ENCODE measurements around the gene GUCA2A. TPM values are rescaled to one million over a fixed set of nuclear protein-coding genes. Genes with fewer than 3 reads are reported as not detected.

Gene GUCA2A
- total RNA-seq, 1 donor, result not detected

DNA sequence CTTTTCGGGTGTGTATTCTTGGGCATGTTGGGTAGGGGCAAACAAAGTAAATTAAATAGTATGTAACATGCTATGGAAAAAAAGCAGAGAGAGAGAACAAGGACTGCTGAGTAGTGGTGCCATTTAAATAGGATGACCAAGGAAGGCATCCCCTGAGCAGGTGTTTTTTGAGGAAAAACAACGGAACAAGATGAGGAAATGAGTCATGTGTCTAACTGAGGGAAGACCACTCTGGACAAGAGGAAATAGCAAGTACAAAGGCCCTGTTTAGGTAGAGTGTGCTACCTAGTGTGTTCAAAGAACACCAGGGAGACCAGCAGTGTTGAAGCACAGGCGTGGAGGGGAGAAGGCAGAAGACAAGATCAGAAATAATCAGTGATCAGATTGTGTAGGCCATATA lies 20.1 kb upstream of the GUCA2A start:
- H3K4me3 ChIP-seq (ENCODE audit: low read depth, low read length), result no peak overlapping the region
- no peak for TF ChIP-seq CTCF (IDR thresholded peaks at IDR 0.05; ENCODE audit: insufficient read depth, low read depth, low read length)
- DNase-seq (ENCODE audit: low read depth), result no peak

- DNase-seq (ENCODE audit: low read depth), result no peak
- no peak for TF ChIP-seq CTCF (IDR thresholded peaks at IDR 0.05; ENCODE audit: insufficient read depth, low read depth, low read length)
- no peak overlapping the region for H3K4me3 ChIP-seq (ENCODE audit: low read depth, low read length)
Observed at GRCh38 chr1:42183957-42184268, 19.4 kb upstream of the GUCA2A start.

- DNase-seq (ENCODE audit: low read depth), result no peak
- TF ChIP-seq CTCF (IDR thresholded peaks at IDR 0.05; ENCODE audit: insufficient read depth, low read depth, low read length), result no peak
- no peak overlapping the region for H3K4me3 ChIP-seq (ENCODE audit: low read depth, low read length)
Observed at GRCh38 chr1:42183210-42183956, 18.8 kb upstream of the GUCA2A start.

GRCh38 chr1:42181687-42182086 lies 17.1 kb upstream of the GUCA2A start:
- no peak for TF ChIP-seq CTCF (IDR thresholded peaks at IDR 0.05; ENCODE audit: insufficient read depth, low read depth, low read length)
- H3K4me3 ChIP-seq (ENCODE audit: low read depth, low read length), result no peak overlapping the region
- no peak for DNase-seq (ENCODE audit: low read depth)

DNA sequence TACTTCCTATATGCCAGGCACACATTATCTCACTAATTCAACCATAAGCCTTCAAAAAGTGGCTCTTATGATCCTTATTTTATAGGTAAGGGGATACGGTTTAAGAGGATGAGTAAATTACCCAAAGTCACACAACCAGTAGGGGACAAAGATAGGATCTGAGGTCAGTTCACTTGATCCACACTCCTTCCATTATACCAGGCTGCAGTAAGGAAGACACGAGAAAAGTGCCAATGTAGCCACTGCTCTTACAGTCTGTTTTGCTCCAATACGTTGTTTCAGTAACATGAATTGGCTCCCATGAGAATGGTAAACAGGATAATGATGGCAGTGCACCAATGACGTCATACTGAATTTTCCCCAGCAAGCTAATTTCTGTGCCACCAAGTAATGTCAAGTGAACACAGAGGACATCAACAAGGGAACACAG lies 15.4 kb upstream of the GUCA2A start:
- H3K4me3 ChIP-seq (ENCODE audit: low read depth, low read length), result no peak overlapping the region
- DNase-seq (ENCODE audit: low read depth), result no peak
- no peak for TF ChIP-seq CTCF (IDR thresholded peaks at IDR 0.05; ENCODE audit: insufficient read depth, low read depth, low read length)

DNA sequence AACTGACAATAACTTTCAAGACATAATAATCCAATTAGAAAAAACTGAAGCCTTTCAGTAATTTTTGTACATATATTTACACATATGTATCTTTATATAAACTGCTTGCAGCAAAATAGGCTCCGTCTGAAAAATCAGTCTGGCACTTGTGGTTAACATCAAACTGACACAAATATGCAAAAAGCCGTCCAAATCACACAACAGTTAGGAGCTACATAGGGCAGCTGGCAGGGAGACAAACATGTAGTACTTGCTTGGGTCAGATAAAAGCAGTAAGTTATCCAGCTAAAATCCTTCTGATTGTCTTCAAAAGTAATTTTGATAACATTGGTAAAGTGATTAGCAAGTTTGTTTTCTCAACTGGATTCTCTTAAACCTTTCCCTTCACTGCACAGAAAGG lies 14.7 kb upstream of the GUCA2A start:
- peak; percentile 69 for DNase-seq (ENCODE audit: low read depth)
- TF ChIP-seq CTCF (IDR thresholded peaks at IDR 0.05; ENCODE audit: insufficient read depth, low read depth, low read length), result no peak
- H3K4me3 ChIP-seq (ENCODE audit: low read depth, low read length), result no peak overlapping the region

- no peak overlapping the region for H3K4me3 ChIP-seq (ENCODE audit: low read depth, low read length)
- TF ChIP-seq CTCF (IDR thresholded peaks at IDR 0.05; ENCODE audit: insufficient read depth, low read depth, low read length), result no peak
- DNase-seq (ENCODE audit: low read depth), result peak; percentile 40
Observed at GRCh38 chr1:42178249-42178648, 13.7 kb upstream of the GUCA2A start.

Data from fibroblast of villous mesenchyme (primary cell).